Spleen (tissue), 11 donors: ENCODE results near the gene UBAC1. TPM values are rescaled to one million over a fixed set of nuclear protein-coding genes. Genes with fewer than 3 reads are reported as not detected.
"Not testable (repeated sequence)": the region's sequence is repeated elsewhere in the genome, so short reads cannot be mapped to it uniquely, and the experiment has no call there.

Experiments
- DNase-seq: peaks from one replicate; pipeline ENCODE4 v3.0.0-alpha.2; 2020
- H3K27ac ChIP-seq, 8 donors: fragments of 200-600 bp; sonication (generic) in 7 of 8; 1 replicate in 4 of 8; 2 replicates in 4 of 8; pipeline versions ENCODE4 v1.5.0 to v1.8.0; 2016 to 2021; ENCODE audit warnings: inconsistent platforms in 4 of 8, mild to moderate bottlenecking in 4 of 8, moderate library complexity in 1 of 8
- H3K27me3 ChIP-seq, 7 donors: fragments of 200-600 bp; sonication (generic) in 6 of 7; replicated peaks in 1 of 7; 1 replicate in 4 of 7; 2 replicates in 3 of 7; pipeline versions ENCODE4 v1.5.0 to v1.8.0; 2016 to 2021; ENCODE audit warnings: inconsistent platforms in 3 of 7, mild to moderate bottlenecking in 1 of 7
- H3K36me3 ChIP-seq, 6 donors: fragments of 200-600 bp; sonication (generic) in 5 of 6; 1 replicate in 4 of 6; 2 replicates in 2 of 6; pipeline versions ENCODE4 v1.5.0 to v1.8.0; 2016 to 2021; ENCODE audit warnings: inconsistent platforms in 2 of 6
- H3K4me1 ChIP-seq, 6 donors: fragments of 200-600 bp; sonication (generic) in 5 of 6; 1 replicate in 3 of 6; 2 replicates in 3 of 6; pipeline versions ENCODE4 v1.5.0 to v1.8.0; 2016 to 2021; ENCODE audit warnings: inconsistent platforms in 3 of 6
- H3K4me3 ChIP-seq, 8 donors: fragments of 200-600 bp; sonication (generic) in 7 of 8; 1 replicate in 4 of 8; 2 replicates in 4 of 8; pipeline versions ENCODE4 v1.5.0 to v1.8.0; 2016 to 2021; ENCODE audit warnings: inconsistent platforms in 4 of 8, mild to moderate bottlenecking in 4 of 8, moderate library complexity in 2 of 8
- H3K9me3 ChIP-seq, 8 donors: fragments of 200-600 bp; sonication (generic) in 7 of 8; 1 replicate in 4 of 8; 2 replicates in 4 of 8; pipeline versions ENCODE4 v1.5.0 to v1.8.0; 2016 to 2021; ENCODE audit warnings: inconsistent platforms in 4 of 8
- CTCF ChIP-seq, 11 experiments: fragments of 200-600 bp in 7 of 11; fragments of 450-650 bp in 4 of 11; sonication (generic) in 4 of 11; IDR thresholded peaks in 8 of 11; conservative IDR thresholded peaks in 3 of 11; 1 replicate in 7 of 11; 2 replicates in 4 of 11; pipeline versions ENCODE4 v1.4.0 to v1.8.0; 2016 to 2021; ENCODE audit warnings: antibody characterized with exemption in 11 of 11, inconsistent platforms in 4 of 11, mild to moderate bottlenecking in 1 of 11
- POLR2A ChIP-seq, 3 donors: fragments of 450-650 bp; IDR thresholded peaks; one replicate each; pipeline ENCODE4 v1.5.1; 2017; ENCODE audit warnings: antibody characterized with exemption in 3 of 3, mild to moderate bottlenecking in 1 of 3
- POLR2AphosphoS5 ChIP-seq, 3 donors: sonication (generic); formaldehyde crosslinking; IDR thresholded peaks; one replicate each; pipeline ENCODE4 v1.5.1; 2017; ENCODE audit warnings: antibody characterized with exemption in 3 of 3
- WGBS, 5 donors: extraction: QIAGEN DNeasy Blood & Tissue Kit in 3 of 5; methylation state at CpG; one replicate each; pipeline versions ENCODE4 v1.1.5 to v1.1.7; 2013 to 2018; 5-methylcytosine and 5-hydroxymethylcytosine counted together
- intact Hi-C: fragments of 100-400 bp; cut with DNase I; formaldehyde crosslinking; loops from one replicate; pipeline ENCODE4 v1.15.0; 2023; ENCODE audit warnings: low total_unique reads
- polyA plus RNA-seq, 3 donors: library from polyadenylated mRNA; stranded (reverse); fragments of 200-250 nt; gene quantifications; one replicate each; pipeline ENCODE4 v1.2.1, GENCODE V29; 2013
- total RNA-seq, 7 donors: library from RNA; depleted of rRNA in 3 of 7; stranded (reverse); fragments of >200 nt in 3 of 7; fragmentation: NEBNext Ultra II Directional in 4 of 7; extraction: Animal tissue kit (Norgen Biotek cat#: 25700) in 4 of 7; gene quantifications; one replicate each; pipeline versions ENCODE4 v1.1.0 to v1.2.1, GENCODE V29; 2016 to 2021
- donor health status: healthy with polysubstance abuse.
- donor health status: DM: no; HTN: no; CAD: no; lungs with moderate emphysema.
- donor health status: DM: no; HTN: no; CAD: no.
- donor health status: Bipolar disorder and iron deficiency.
- donor health status: healthy.
- donor health status: DM: no; HTN: no; CAD: no.
- donor health status: DM: yes; HTN: yes; CAD: no.

The UBAC1 gene
- total and polyA plus RNA-seq, 10 donors = 28.0 to 45.8 (median 34.5) TPM

DNA sequence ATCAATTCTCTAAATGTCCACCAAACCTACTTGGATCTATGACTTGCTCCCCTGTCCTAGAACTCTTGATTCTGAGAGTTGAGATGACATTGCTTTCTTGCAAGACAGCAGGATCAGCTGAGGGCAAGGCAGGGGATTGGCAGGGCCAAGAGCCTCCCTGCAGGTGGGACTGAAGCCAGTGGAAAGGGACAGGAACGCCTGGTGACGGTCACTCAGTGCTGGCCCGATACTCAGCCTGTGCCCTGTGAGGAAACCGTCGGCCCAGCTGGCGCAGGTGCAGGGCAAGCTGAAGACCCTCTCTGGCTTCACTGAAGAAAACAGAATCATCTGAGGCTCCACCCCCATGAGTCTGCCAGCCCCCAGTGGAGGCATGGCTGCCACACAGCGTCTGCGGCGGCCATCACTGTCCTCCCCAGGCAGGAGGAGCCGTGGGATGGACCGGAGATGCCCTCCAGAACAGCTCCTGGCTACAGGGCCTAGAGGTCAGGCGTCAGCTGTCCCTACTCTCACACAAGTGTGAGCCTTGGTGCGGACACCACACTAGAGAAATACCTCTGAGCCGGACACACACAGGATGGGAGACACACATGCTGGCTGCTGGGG, 14.7 kb downstream of the UBAC1 start:
- Histone ChIP-seq H3K36me3 (peaks cover 0 to 100% (median 86%) of the 10 kb centered on the region in 6 donors), H3K4me1 (peaks cover 0 to 9% (median 0%) of the 10 kb centered on the region in 6 donors), H3K4me3 (no peak overlapping the region), H3K27ac (no peak overlapping the region), H3K9me3 (no peaks in the 10 kb centered on the region), H3K27me3 (no peaks in the 10 kb centered on the region)
- TF ChIP-seq POLR2AphosphoS5 (IDR thresholded peaks at IDR 0.05) = peak in 1 of 3 donors; percentile 48
- TF ChIP-seq POLR2A (IDR thresholded peaks at IDR 0.05) = no peak
- TF ChIP-seq CTCF (IDR thresholded peaks at IDR 0.05 in 8 of 11, conservative IDR thresholded peaks at IDR 0.05 in 3 of 11) = no peak
- intact Hi-C loops = no loop called here
- no peak for DNase-seq
- 95 to 98% (median 95%) methylated on average over 10 to 14 of the region's 14 CpGs for WGBS, 5 donors

DNA sequence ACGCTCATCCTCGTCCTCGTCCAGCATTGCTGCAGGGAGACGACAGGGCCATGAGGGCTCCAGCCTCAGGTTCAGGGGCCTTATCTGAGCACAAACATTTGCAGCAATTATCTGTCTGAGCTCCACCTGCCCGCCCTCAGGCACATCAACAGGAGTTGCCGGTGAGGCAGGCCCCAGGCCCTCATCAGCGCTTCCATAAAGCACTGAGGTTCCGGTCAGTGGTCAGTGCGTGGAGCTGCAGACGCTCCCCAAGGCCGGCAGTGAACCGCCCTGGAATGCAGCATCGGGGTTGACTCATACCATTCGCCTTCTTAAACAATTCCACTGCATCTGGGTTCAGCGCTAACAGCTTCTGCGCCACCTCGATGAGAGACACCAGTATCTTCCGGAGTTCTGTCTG, 15.2 kb downstream of the UBAC1 start:
- TF ChIP-seq POLR2AphosphoS5 (IDR thresholded peaks at IDR 0.05) (no peak), CTCF (IDR thresholded peaks at IDR 0.05 in 8 of 11, conservative IDR thresholded peaks at IDR 0.05 in 3 of 11) (no peak)
- H3K4me1 ChIP-seq = peaks cover 0 to 13% (median 0%) of the 10 kb centered on the region in 6 donors
- DNase-seq = no peak
- H3K27ac ChIP-seq = no peak overlapping the region
- H3K27me3 ChIP-seq = no peaks in the 10 kb centered on the region
- H3K36me3 ChIP-seq = peaks cover 0 to 100% (median 85%) of the 10 kb centered on the region in 6 donors
- H3K9me3 ChIP-seq = no peaks in the 10 kb centered on the region
- intact Hi-C loops = no loop called here
- WGBS, 5 donors = 97 to 100% (median 98%) methylated on average over 13 to 18 of the region's 18 CpGs
- no peak overlapping the region for H3K4me3 ChIP-seq

GRCh38 chr9:135944444-135945252, 16.5 kb downstream of the UBAC1 start:
- Histone ChIP-seq H3K9me3 (no peaks in the 10 kb centered on the region), H3K4me1 (peaks cover 0 to 16% (median 0%) of the 10 kb centered on the region in 6 donors), H3K4me3 (no peak overlapping the region), H3K27ac (no peak overlapping the region), H3K27me3 (no peaks in the 10 kb centered on the region), H3K36me3 (peaks cover 0 to 98% (median 78%) of the 10 kb centered on the region in 6 donors)
- intact Hi-C loops = no loop called here
- WGBS, 5 donors = 81 to 89% (median 87%) methylated on average over 36 of the region's 36 CpGs
- DNase-seq = no peak
- TF ChIP-seq POLR2A (IDR thresholded peaks at IDR 0.05) (no peak), CTCF (IDR thresholded peaks at IDR 0.05 in 8 of 11, conservative IDR thresholded peaks at IDR 0.05 in 3 of 11) (no peak), POLR2AphosphoS5 (IDR thresholded peaks at IDR 0.05) (no peak)

- Histone ChIP-seq H3K4me1 (peaks cover 0 to 16% (median 0%) of the 10 kb centered on the region in 6 donors), H3K36me3 (peaks cover 0 to 98% (median 74%) of the 10 kb centered on the region in 6 donors)
- DNase-seq, H3K4me3 ChIP-seq, intact Hi-C loops, H3K27me3 ChIP-seq, H3K27ac ChIP-seq, H3K9me3 ChIP-seq: not testable (repeated sequence)
- 96 to 98% (median 97%) methylated on average over 6 of the region's 6 CpGs for WGBS, 5 donors
Measured at GRCh38 chr9:135943604-135944003, 17.6 kb downstream of the UBAC1 start.
